ENCODE results near the gene ARMC10.

DNA sequence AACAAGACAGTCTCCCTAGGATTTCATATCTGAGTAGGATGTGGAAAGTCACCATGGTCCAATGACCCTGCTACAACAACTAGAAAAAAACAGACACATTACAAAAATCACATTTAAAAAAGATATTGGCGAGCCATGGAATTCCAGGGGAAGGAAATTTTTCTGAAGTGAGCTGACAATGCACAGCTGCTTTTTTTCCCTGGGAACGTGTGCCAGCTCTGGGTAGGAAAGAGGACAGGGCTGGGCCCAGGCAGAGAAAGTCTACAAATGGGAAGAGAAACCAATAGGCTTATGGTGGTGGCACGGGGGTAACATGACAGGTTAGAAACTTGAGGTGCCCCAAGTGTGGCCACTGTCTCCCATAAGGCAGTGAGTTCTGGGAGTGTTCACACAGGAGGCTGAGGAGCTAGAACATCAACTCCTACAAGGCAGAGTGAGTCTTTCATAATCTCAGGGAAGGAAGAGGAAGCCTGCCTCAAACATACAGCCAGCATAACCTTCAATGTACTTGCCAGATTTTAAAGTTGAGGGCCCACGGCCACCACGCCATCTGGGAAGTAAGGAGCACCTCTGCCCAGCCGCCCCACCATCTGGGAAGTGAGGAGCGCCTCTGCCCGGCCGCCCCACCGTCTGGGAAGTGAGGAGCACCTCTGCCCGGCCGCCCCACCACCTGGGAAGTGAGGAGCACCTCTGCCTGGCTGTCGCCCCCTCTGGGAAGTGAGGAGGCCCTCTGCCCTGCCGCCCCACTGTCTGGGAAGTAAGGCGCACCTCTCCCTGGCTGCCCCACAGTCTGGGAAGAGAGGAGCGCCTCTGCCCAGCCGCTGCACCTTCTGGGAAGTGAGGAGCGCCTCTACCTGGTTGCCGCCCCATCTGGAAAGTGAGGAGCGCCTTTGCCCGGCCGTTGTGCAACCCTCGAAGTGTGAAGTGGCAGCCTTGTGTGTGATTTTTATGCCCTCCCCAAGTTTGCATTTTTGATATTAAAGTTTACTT is 6.2 kb upstream of the ARMC10 start:
- no peak for TF ChIP-seq POLR2AphosphoS5 (IDR thresholded peaks at IDR 0.05; ENCODE audit: borderline replicate concordance, low read depth, low read length)
- TF ChIP-seq EZH2 (IDR thresholded peaks at IDR 0.05) = no peak
- no peak for TF ChIP-seq FOXP2 (optimal IDR thresholded peaks at IDR 0.05; ENCODE audit: control extremely low read depth, extremely low read length, insufficient read depth)
